GM23338 (cell line): Measurements from ENCODE around the gene EDIL3.

Experiments used
- CREB1 ChIP-seq: fragments of 250-450 bp; sonication (Bioruptor Pico); IDR thresholded peaks from 2 replicates; pipeline ENCODE4 v1.5.0; 2020; ENCODE audit warnings: low read depth, mild to moderate bottlenecking, moderate library complexity
- CTCF ChIP-seq, 2 experiments: fragments of 200-600 bp in 1 of 2; sonication (generic) in 1 of 2; conservative IDR thresholded peaks; 2 replicates each; pipeline versions ENCODE4 v1.5.1 to v1.6.1; 2016 to 2017; ENCODE audit warnings: antibody characterized with exemption in 2 of 2, low read depth in 2 of 2, mild to moderate bottlenecking in 2 of 2, moderate library complexity in 1 of 2
- EZH2 ChIP-seq: fragments of 200-600 bp; sonication (generic); IDR thresholded peaks from one replicate; pipeline ENCODE4 v1.8.0; 2017; ENCODE audit warnings: antibody characterized with exemption, mild to moderate bottlenecking, low read depth; ENCODE audit not compliant: unreplicated experiment

- TF ChIP-seq CREB1 (CRISPR knock-in tag) = no peak
- no peak for TF ChIP-seq CTCF (conservative IDR thresholded peaks at IDR 0.05; ENCODE audit: low read depth in 2 of 2)
- no peak for TF ChIP-seq EZH2
Measured at GRCh38 chr5:83972909-83973308, 411.8 kb downstream of the EDIL3 start.
